GM12892 (cell line): ENCODE results near the gene PIGC.

Experiments used
- POLR2A ChIP-seq: IDR thresholded peaks from 2 replicates; pipeline ENCODE4 v1.6.1; 2011; ENCODE audit warnings: low read depth, low read length, control low read depth
- POLR2AphosphoS5 ChIP-seq: IDR thresholded peaks from 2 replicates; pipeline ENCODE4 v1.6.1; 2011; ENCODE audit warnings: low read depth, low read length, control low read depth
- TAF1 ChIP-seq: IDR thresholded peaks from 2 replicates; pipeline ENCODE4 v1.6.1; 2011; ENCODE audit warnings: low read depth, mild to moderate bottlenecking, control low read depth, low read length, borderline replicate concordance

DNA sequence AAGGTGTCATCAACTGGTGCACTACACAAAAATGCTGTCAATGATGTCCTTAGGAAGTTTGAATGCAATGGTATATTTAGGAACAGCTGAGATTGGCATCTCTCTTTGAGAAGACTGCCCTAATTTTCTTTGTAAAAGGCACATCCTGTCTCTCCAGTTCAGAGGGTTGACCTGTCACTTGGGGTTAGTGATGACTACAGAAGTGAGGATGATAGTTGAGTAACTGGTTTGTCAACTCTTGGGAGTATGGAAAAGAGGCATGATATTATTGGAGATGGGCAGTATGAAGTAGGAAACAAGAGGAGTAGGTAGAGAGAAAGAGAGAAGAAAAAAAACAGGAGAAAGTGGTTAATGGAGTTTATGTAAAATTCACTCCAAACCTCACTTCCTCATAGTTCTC lies 40.4 kb upstream of the PIGC start:
- no peak for TF ChIP-seq POLR2AphosphoS5
- no peak for TF ChIP-seq POLR2A
- no peak for TF ChIP-seq TAF1
